ENCODE measurements around the gene SIRT5.

The SIRT5 gene

DNA sequence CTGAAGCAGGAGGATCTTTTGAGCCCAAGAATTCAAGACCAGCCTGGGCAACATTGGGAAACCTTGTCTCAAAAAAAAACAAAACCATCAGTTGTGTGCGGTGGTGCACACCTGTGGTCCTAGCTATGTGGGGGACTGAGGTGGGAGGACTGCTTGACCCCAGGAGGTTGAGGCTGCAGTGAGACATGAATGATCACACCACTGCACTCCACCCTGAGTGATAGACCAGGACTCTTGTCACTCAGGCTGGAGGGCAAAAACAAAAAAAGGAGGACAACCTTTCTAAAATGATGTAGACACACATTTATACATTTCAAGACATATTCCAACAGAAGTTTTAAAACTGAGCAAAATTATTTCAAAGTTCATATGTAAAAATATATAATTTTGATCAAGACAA, 85.9 kb downstream of the SIRT5 start:
- no peaks in the 10 kb centered on the region for H3K36me3 ChIP-seq (replicated peaks)
- DNase-seq = no peak
- H3K27ac ChIP-seq = no peak overlapping the region
- no peaks in the 10 kb centered on the region for H3K27me3 ChIP-seq (replicated peaks)
- in situ Hi-C loops (cut with HindIII; ENCODE audit: low pct_ligation_motif_present, low sequenced_read_pairs) = no loop called here
- H3K4me3 ChIP-seq (ENCODE audit: low read depth, low read length) = no peak overlapping the region
- TF ChIP-seq, protein P1, sequence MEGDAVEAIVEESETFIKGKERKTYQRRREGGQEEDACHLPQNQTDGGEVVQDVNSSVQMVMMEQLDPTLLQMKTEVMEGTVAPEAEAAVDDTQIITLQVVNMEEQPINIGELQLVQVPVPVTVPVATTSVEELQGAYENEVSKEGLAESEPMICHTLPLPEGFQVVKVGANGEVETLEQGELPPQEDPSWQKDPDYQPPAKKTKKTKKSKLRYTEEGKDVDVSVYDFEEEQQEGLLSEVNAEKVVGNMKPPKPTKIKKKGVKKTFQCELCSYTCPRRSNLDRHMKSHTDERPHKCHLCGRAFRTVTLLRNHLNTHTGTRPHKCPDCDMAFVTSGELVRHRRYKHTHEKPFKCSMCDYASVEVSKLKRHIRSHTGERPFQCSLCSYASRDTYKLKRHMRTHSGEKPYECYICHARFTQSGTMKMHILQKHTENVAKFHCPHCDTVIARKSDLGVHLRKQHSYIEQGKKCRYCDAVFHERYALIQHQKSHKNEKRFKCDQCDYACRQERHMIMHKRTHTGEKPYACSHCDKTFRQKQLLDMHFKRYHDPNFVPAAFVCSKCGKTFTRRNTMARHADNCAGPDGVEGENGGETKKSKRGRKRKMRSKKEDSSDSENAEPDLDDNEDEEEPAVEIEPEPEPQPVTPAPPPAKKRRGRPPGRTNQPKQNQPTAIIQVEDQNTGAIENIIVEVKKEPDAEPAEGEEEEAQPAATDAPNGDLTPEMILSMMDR (IDR thresholded peaks at IDR 0.05; ENCODE audit: low read depth, low read length, missing control alignments) = no peak

DNA sequence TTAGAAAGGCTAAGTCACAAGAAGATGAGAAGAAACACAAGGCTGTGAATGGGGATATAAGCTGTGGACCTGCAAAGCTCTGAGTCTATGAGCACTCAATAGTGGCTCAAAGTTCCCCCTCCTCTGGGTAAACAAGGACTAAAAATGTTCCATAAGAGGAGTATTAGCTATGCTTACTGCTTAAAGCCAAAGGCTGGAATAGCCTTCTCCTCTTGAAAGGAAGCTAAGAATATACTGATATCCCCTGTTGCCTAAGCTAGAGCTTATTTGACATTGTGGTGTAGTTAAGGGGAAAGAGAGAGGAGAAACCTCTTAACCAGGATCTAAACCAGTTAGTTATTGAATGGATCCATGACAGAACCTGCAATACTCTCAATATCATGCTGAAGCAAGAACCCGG, 86.5 kb downstream of the SIRT5 start:
- in situ Hi-C loops (cut with HindIII; ENCODE audit: low pct_ligation_motif_present, low sequenced_read_pairs) = no loop called here
- H3K36me3 ChIP-seq (replicated peaks) = no peaks in the 10 kb centered on the region
- no peak overlapping the region for H3K27ac ChIP-seq
- H3K4me3 ChIP-seq (ENCODE audit: low read depth, low read length) = no peak overlapping the region
- no peak for DNase-seq
- TF ChIP-seq, protein P1 (IDR thresholded peaks at IDR 0.05; ENCODE audit: low read depth, low read length, missing control alignments) = no peak
- no peaks in the 10 kb centered on the region for H3K27me3 ChIP-seq (replicated peaks)

DNA sequence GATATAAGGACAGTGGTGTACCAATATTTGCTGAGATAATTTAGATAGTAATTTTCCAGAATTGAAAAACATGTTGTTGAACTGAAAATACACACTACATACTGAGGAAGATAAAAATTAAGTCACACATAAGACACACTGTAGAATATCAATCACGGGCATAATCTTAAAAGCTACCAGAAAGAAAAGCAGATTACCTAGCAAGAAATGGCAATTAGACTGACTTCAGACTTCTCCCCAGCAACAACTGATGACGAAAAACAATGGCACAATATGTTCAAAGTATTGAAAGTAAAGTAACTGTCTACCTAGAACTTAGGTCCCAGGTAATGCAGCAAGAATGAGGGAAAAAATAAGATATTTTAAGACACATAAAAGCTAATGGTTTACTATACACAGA, 87.2 kb downstream of the SIRT5 start:
- in situ Hi-C loops (cut with HindIII; ENCODE audit: low pct_ligation_motif_present, low sequenced_read_pairs) = no loop called here
- no peak overlapping the region for H3K27ac ChIP-seq
- no peaks in the 10 kb centered on the region for H3K36me3 ChIP-seq (replicated peaks)
- DNase-seq = no peak
- H3K4me3 ChIP-seq (ENCODE audit: low read depth, low read length) = no peak overlapping the region
- no peaks in the 10 kb centered on the region for H3K27me3 ChIP-seq (replicated peaks)
- TF ChIP-seq, protein P1 (IDR thresholded peaks at IDR 0.05; ENCODE audit: low read depth, low read length, missing control alignments) = no peak

DNA sequence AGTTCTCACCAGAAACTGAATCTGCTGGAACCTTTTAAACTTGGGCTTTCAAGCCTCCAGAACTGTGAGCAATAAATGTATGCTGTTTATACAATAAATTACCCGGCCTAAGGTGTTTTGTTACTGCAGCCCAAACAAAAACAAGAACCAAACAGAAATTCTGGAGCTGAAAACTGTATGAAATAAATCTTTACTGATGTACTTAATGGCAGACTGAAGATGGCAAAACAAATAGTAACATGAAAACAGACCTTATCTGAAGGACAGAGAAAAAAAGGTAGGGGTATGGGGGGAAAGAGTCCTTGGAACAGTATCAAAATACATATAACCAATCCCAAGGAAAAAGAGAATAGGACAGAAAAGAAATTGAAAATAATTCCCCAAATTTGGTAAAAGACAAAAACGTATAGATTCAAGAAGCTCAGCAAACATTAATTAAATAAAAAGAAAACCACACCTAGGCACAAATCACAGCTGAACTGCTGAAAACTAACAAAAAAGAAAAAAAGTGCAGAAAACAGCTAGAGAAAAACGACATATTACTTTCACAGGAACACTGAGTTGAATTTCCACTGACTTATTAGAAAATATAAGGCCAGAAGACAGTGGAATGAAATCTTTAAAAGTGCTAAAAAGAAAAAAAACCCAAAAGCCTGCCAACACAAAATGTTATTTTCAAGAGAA, 88.4 kb downstream of the SIRT5 start:
- TF ChIP-seq, protein P1 (IDR thresholded peaks at IDR 0.05; ENCODE audit: low read depth, low read length, missing control alignments) = no peak
- Histone ChIP-seq H3K36me3 (replicated peaks) (no peaks in the 10 kb centered on the region), H3K4me3 (ENCODE audit: low read depth, low read length) (no peak overlapping the region), H3K27ac (no peak overlapping the region), H3K27me3 (replicated peaks) (no peaks in the 10 kb centered on the region)
- in situ Hi-C loops (cut with HindIII; ENCODE audit: low pct_ligation_motif_present, low sequenced_read_pairs) = no loop called here
- no peak for DNase-seq

DNA sequence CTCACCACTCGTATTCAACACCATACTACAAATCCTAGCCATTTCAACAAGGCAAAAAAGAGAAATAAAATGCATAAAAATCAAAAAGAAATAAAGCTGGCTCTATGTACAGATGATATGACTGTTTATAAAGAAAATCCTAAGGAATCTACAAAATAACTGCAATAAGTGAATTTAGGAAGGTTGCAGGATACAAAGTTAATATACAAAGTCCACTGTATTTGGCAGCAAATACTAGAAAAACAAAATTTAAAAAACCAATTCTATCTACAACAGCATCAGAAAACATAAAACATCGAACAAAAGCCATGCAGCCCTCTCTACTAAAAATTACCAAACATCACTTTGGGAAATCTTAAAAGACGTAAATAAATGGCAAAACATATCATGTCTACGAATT, 89.6 kb downstream of the SIRT5 start:
- TF ChIP-seq, protein P1 (IDR thresholded peaks at IDR 0.05; ENCODE audit: low read depth, low read length, missing control alignments) = no peak
- in situ Hi-C loops (cut with HindIII; ENCODE audit: low pct_ligation_motif_present, low sequenced_read_pairs) = no loop called here
- H3K4me3 ChIP-seq (ENCODE audit: low read depth, low read length) = no peak overlapping the region
- DNase-seq = no peak
- H3K27me3 ChIP-seq (replicated peaks) = no peaks in the 10 kb centered on the region
- no peak overlapping the region for H3K27ac ChIP-seq
- H3K36me3 ChIP-seq (replicated peaks) = no peaks in the 10 kb centered on the region

Data from brain microvascular endothelial cell (primary cell).